ENCODE measurements around the gene SLC41A2.

- no peak for TF ChIP-seq CTCF (conservative IDR thresholded peaks at IDR 0.05; ENCODE audit: low read length)
- no peak for TF ChIP-seq EZH2phosphoT487 (IDR thresholded peaks at IDR 0.05; ENCODE audit: borderline replicate concordance)
Measured at GRCh38 chr12:104969343-104969742, 11.3 kb upstream of the SLC41A2 start.
